A549 (cell line): ENCODE results near the gene BCAS1.

Experiments used
- CTCF ChIP-seq: fragments of >200 bp; sonication (Bioruptor Twin); formaldehyde crosslinking; IDR thresholded peaks from 3 replicates; pipeline ENCODE4 v1.5.1; 2016
- ELK1 ChIP-seq: fragments of 150-350 bp; IDR thresholded peaks from 2 replicates; pipeline ENCODE4 v1.6.1; 2014; ENCODE audit warnings: low read depth, mild to moderate bottlenecking, low read length
- EP300 ChIP-seq, 2 experiments: fragments of >200 bp; sonication (Bioruptor Twin); formaldehyde crosslinking; IDR thresholded peaks; 2 replicates in 1 of 2; 3 replicates in 1 of 2; pipeline ENCODE4 v1.6.1; 2016 to 2017
- GATA3 ChIP-seq: IDR thresholded peaks from 2 replicates; pipeline ENCODE4 v1.6.1; 2012; ENCODE audit warnings: borderline replicate concordance
- POLR2A ChIP-seq: IDR thresholded peaks from 2 replicates; pipeline ENCODE4 v1.6.1; 2012; ENCODE audit warnings: mild to moderate bottlenecking, low read length
- POLR2AphosphoS2 ChIP-seq: conservative IDR thresholded peaks from 2 replicates; pipeline ENCODE4 v1.6.1; 2012; ENCODE audit warnings: low read length, improper control_type of control experiment, inconsistent platforms
- RAD21 ChIP-seq, 2 experiments: fragments of >200 bp in 1 of 2; sonication (Bioruptor Twin) in 1 of 2; formaldehyde crosslinking in 1 of 2; IDR thresholded peaks in 1 of 2; conservative IDR thresholded peaks in 1 of 2; 2 replicates in 1 of 2; 3 replicates in 1 of 2; pipeline ENCODE4 v1.6.1; 2012 to 2018; ENCODE audit warnings: inconsistent platforms in 1 of 2
- REST ChIP-seq: fragments of 200-600 bp; sonication (generic); IDR thresholded peaks from 2 replicates; pipeline ENCODE4 v1.6.1; 2016; ENCODE audit warnings: antibody characterized with exemption, mild to moderate bottlenecking, moderate library complexity
- ZFP36 ChIP-seq: fragments of 450-650 bp; IDR thresholded peaks from 2 replicates; pipeline ENCODE4 v1.6.1; 2014; ENCODE audit warnings: borderline replicate concordance; ENCODE audit not compliant: partially characterized antibody

- TF ChIP-seq CTCF: no peak
- TF ChIP-seq POLR2A: no peak
- no peak for TF ChIP-seq EP300 (IDR thresholded peaks at IDR 0.05)
- TF ChIP-seq POLR2AphosphoS2: no peak
- TF ChIP-seq ZFP36: no peak
- no peak for TF ChIP-seq GATA3
- no peak for TF ChIP-seq REST
- no peak for TF ChIP-seq RAD21 (conservative IDR thresholded peaks at IDR 0.05 in 1 of 2, IDR thresholded peaks at IDR 0.05 in 1 of 2)
- no peak for TF ChIP-seq ELK1
Measured at GRCh38 chr20:53939190-53939571, 131.2 kb downstream of the BCAS1 start.
